WTC11 (cell line): ENCODE measurements around the gene GFPT2. TPM values are rescaled to one million over a fixed set of nuclear protein-coding genes. Genes with fewer than 3 reads are reported as not detected.

Source experiments
- ATAC-seq: fragments of 200-7000 bp; cut with Tn5 transposase; 2 replicates; pipeline ENCODE4 v1.10.0; 2021; ENCODE audit warnings: mild to moderate bottlenecking, moderate library complexity
- CTCF ChIA-PET: fragments of 300-600 bp; sonication (Branson Sonifier 250); formaldehyde crosslinking; loops from one replicate; lab custom pipeline; 2021; ENCODE audit warnings: antibody characterized with exemption; lab: Charles Lee
- POLR2A ChIA-PET: fragments of 350-600 bp; sonication (Branson Sonifier 250); formaldehyde crosslinking; loops from one replicate; lab custom pipeline; 2021; ENCODE audit warnings: antibody characterized with exemption; lab: Charles Lee
- DNase-seq: peaks from one replicate; pipeline ENCODE4 v3.0.0; 2021; ENCODE audit warnings: low spot score
- H3K27ac Mint-ChIP-seq: 2 replicates; pipeline ENCODE4 v1.8.0; 2021; ENCODE audit warnings: mixed read lengths
- H3K27me3 Mint-ChIP-seq: 2 replicates; pipeline ENCODE4 v1.8.0; 2021; ENCODE audit warnings: low read depth, mild to moderate bottlenecking, moderate library complexity, mixed read lengths
- H3K36me3 Mint-ChIP-seq: 2 replicates; pipeline ENCODE4 v1.8.0; 2021; ENCODE audit warnings: mixed read lengths
- H3K4me1 Mint-ChIP-seq: 2 replicates; pipeline ENCODE4 v1.8.0; 2022; ENCODE audit warnings: mixed read lengths
- H3K4me3 Mint-ChIP-seq: 2 replicates; pipeline ENCODE4 v1.8.0; 2021; ENCODE audit warnings: mild to moderate bottlenecking, moderate library complexity, mixed read lengths
- H3K9me3 Mint-ChIP-seq: 2 replicates; pipeline ENCODE4 v1.8.0; 2021; ENCODE audit warnings: mixed read lengths
- ATF1 ChIP-seq: sonication (generic); formaldehyde crosslinking; IDR thresholded peaks from 2 replicates; pipeline ENCODE4 v1.8.1; 2023; ENCODE audit warnings: mild to moderate bottlenecking, moderate library complexity, missing genetic modification reagents
- CBFB ChIP-seq: sonication (generic); formaldehyde crosslinking; IDR thresholded peaks from 2 replicates; pipeline ENCODE4 v1.8.1; 2022; ENCODE audit warnings: mild to moderate bottlenecking, low read depth, missing genetic modification reagents
- CREB1 ChIP-seq: sonication (generic); formaldehyde crosslinking; IDR thresholded peaks from 2 replicates; pipeline ENCODE4 v1.8.0; 2023; ENCODE audit warnings: mild to moderate bottlenecking, missing genetic modification reagents
- CREM ChIP-seq: sonication (generic); formaldehyde crosslinking; IDR thresholded peaks from 2 replicates; pipeline ENCODE4 v1.8.1; 2022; ENCODE audit warnings: mild to moderate bottlenecking, missing genetic modification reagents, moderate library complexity
- JAZF1 ChIP-seq: fragments of 250-450 bp; sonication (Bioruptor Pico); IDR thresholded peaks from 2 replicates; pipeline ENCODE4 v1.9.0; 2021; ENCODE audit warnings: moderate library complexity, mild to moderate bottlenecking, inconsistent platforms
- JUN ChIP-seq: sonication (generic); formaldehyde crosslinking; IDR thresholded peaks from 2 replicates; pipeline ENCODE4 v1.8.0; 2023; ENCODE audit warnings: mild to moderate bottlenecking, missing genetic modification reagents
- NFYB ChIP-seq: sonication (generic); formaldehyde crosslinking; conservative IDR thresholded peaks from 2 replicates; pipeline ENCODE4 v1.8.0; 2022; ENCODE audit warnings: low read depth, missing genetic modification reagents
- NR2C2 ChIP-seq: sonication (generic); formaldehyde crosslinking; IDR thresholded peaks from 2 replicates; pipeline ENCODE4 v1.8.0; 2022; ENCODE audit warnings: mild to moderate bottlenecking, missing genetic modification reagents
- SP1 ChIP-seq: sonication (generic); formaldehyde crosslinking; conservative IDR thresholded peaks from 2 replicates; pipeline ENCODE4 v1.8.1; 2022; ENCODE audit warnings: missing genetic modification reagents
- ZNF121 ChIP-seq: sonication (generic); formaldehyde crosslinking; IDR thresholded peaks from 2 replicates; pipeline ENCODE4 v1.8.0; 2023; ENCODE audit warnings: missing genetic modification reagents
- ZNF396 ChIP-seq: fragments of 250-450 bp; sonication (Bioruptor Pico); IDR thresholded peaks from 2 replicates; pipeline ENCODE4 v1.8.0; 2021; ENCODE audit warnings: mild to moderate bottlenecking, moderate library complexity, borderline replicate concordance
- total RNA-seq: library from RNA; stranded (reverse); gene quantifications from 3 replicates; pipeline ENCODE4 v1.2.3, GENCODE V29; 2021
- TF ChIP-seq, protein P1 (sequence below): fragments of 250-450 bp; sonication (Bioruptor Pico); IDR thresholded peaks from 2 replicates; pipeline ENCODE4 v1.9.0; 2021; ENCODE audit warnings: mild to moderate bottlenecking
- TF ChIP-seq, protein P2 (sequence below): fragments of 250-450 bp; sonication (Bioruptor Pico); IDR thresholded peaks from 2 replicates; pipeline ENCODE4 v2.1.2; 2022; ENCODE audit warnings: mild to moderate bottlenecking, moderate library complexity
- TF ChIP-seq, protein P3 (sequence below): sonication (generic); formaldehyde crosslinking; IDR thresholded peaks from 2 replicates; pipeline ENCODE4 v1.8.0; 2023; ENCODE audit warnings: mild to moderate bottlenecking, missing genetic modification reagents
- TF ChIP-seq, protein P4 (sequence below): sonication (generic); formaldehyde crosslinking; IDR thresholded peaks from 2 replicates; pipeline ENCODE4 v1.8.0; 2023; ENCODE audit warnings: missing genetic modification reagents, mild to moderate bottlenecking, borderline replicate concordance
- TF ChIP-seq, protein P5 (sequence below): sonication (generic); formaldehyde crosslinking; IDR thresholded peaks from 2 replicates; pipeline ENCODE4 v1.8.1; 2023; ENCODE audit warnings: mild to moderate bottlenecking, moderate library complexity, missing genetic modification reagents
- TF ChIP-seq, protein P6 (sequence below): sonication (generic); formaldehyde crosslinking; IDR thresholded peaks from 2 replicates; pipeline ENCODE4 v1.8.1; 2022; ENCODE audit warnings: mild to moderate bottlenecking, missing genetic modification reagents, moderate library complexity, borderline replicate concordance
- TF ChIP-seq, protein P7 (sequence below): sonication (generic); formaldehyde crosslinking; IDR thresholded peaks from 2 replicates; pipeline ENCODE4 v1.8.0; 2022; ENCODE audit warnings: mild to moderate bottlenecking, missing genetic modification reagents
- TF ChIP-seq, protein P8 (sequence below): sonication (generic); formaldehyde crosslinking; IDR thresholded peaks from 2 replicates; pipeline ENCODE4 v1.8.1; 2022; ENCODE audit warnings: low read depth, missing genetic modification reagents, borderline replicate concordance

The GFPT2 gene
- total RNA-seq, 1 experiment from 2014 or later: 124 TPM

DNA sequence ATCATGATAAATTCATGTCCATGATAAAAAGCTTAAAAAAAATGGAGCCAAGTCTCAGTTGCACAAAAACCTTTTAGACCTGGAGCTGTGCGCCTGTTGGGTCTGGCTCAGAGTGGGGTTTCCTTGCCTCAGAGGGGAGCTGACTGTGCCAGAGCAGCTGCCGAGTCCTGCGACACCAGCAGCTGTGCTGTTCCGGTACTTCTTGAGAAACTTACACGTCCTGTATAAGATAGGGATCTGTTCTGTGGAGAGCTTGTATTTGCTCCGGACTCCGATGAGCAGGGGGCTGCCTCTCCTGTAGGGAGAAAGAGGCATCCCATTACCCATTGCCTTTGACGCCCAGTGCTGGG lies 28.6 kb downstream of the GFPT2 start:
- POLR2A ChIA-PET: no interaction called here
- H3K27me3 Mint-ChIP-seq: no peaks in the 10 kb centered on the region
- TF ChIP-seq, protein P1, sequence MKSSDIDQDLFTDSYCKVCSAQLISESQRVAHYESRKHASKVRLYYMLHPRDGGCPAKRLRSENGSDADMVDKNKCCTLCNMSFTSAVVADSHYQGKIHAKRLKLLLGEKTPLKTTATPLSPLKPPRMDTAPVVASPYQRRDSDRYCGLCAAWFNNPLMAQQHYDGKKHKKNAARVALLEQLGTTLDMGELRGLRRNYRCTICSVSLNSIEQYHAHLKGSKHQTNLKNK (CRISPR knock-in tag): no peak
- TF ChIP-seq ZNF396 (CRISPR knock-in tag) (no peak), CREM (CRISPR knock-in tag) (no peak), NFYB (CRISPR knock-in tag) (no peak), SP1 (CRISPR knock-in tag) (no peak), JAZF1 (CRISPR knock-in tag) (no peak), CREB1 (CRISPR knock-in tag) (no peak), NR2C2 (CRISPR knock-in tag) (no peak), JUN (CRISPR knock-in tag) (no peak), ATF1 (no peak), CBFB (no peak), ZNF121 (no peak)
- TF ChIP-seq, protein P2, sequence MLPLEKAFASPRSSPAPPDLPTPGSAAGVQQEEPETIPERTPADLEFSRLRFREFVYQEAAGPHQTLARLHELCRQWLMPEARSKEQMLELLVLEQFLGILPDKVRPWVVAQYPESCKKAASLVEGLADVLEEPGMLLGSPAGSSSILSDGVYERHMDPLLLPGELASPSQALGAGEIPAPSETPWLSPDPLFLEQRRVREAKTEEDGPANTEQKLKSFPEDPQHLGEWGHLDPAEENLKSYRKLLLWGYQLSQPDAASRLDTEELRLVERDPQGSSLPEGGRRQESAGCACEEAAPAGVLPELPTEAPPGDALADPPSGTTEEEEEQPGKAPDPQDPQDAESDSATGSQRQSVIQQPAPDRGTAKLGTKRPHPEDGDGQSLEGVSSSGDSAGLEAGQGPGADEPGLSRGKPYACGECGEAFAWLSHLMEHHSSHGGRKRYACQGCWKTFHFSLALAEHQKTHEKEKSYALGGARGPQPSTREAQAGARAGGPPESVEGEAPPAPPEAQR (CRISPR knock-in tag): no peak
- TF ChIP-seq, protein P3, sequence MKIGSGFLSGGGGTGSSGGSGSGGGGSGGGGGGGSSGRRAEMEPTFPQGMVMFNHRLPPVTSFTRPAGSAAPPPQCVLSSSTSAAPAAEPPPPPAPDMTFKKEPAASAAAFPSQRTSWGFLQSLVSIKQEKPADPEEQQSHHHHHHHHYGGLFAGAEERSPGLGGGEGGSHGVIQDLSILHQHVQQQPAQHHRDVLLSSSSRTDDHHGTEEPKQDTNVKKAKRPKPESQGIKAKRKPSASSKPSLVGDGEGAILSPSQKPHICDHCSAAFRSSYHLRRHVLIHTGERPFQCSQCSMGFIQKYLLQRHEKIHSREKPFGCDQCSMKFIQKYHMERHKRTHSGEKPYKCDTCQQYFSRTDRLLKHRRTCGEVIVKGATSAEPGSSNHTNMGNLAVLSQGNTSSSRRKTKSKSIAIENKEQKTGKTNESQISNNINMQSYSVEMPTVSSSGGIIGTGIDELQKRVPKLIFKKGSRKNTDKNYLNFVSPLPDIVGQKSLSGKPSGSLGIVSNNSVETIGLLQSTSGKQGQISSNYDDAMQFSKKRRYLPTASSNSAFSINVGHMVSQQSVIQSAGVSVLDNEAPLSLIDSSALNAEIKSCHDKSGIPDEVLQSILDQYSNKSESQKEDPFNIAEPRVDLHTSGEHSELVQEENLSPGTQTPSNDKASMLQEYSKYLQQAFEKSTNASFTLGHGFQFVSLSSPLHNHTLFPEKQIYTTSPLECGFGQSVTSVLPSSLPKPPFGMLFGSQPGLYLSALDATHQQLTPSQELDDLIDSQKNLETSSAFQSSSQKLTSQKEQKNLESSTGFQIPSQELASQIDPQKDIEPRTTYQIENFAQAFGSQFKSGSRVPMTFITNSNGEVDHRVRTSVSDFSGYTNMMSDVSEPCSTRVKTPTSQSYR (CRISPR knock-in tag): no peak
- TF ChIP-seq, protein P4, sequence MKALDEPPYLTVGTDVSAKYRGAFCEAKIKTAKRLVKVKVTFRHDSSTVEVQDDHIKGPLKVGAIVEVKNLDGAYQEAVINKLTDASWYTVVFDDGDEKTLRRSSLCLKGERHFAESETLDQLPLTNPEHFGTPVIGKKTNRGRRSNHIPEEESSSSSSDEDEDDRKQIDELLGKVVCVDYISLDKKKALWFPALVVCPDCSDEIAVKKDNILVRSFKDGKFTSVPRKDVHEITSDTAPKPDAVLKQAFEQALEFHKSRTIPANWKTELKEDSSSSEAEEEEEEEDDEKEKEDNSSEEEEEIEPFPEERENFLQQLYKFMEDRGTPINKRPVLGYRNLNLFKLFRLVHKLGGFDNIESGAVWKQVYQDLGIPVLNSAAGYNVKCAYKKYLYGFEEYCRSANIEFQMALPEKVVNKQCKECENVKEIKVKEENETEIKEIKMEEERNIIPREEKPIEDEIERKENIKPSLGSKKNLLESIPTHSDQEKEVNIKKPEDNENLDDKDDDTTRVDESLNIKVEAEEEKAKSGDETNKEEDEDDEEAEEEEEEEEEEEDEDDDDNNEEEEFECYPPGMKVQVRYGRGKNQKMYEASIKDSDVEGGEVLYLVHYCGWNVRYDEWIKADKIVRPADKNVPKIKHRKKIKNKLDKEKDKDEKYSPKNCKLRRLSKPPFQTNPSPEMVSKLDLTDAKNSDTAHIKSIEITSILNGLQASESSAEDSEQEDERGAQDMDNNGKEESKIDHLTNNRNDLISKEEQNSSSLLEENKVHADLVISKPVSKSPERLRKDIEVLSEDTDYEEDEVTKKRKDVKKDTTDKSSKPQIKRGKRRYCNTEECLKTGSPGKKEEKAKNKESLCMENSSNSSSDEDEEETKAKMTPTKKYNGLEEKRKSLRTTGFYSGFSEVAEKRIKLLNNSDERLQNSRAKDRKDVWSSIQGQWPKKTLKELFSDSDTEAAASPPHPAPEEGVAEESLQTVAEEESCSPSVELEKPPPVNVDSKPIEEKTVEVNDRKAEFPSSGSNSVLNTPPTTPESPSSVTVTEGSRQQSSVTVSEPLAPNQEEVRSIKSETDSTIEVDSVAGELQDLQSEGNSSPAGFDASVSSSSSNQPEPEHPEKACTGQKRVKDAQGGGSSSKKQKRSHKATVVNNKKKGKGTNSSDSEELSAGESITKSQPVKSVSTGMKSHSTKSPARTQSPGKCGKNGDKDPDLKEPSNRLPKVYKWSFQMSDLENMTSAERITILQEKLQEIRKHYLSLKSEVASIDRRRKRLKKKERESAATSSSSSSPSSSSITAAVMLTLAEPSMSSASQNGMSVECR (CRISPR knock-in tag): no peak
- TF ChIP-seq, protein P5, sequence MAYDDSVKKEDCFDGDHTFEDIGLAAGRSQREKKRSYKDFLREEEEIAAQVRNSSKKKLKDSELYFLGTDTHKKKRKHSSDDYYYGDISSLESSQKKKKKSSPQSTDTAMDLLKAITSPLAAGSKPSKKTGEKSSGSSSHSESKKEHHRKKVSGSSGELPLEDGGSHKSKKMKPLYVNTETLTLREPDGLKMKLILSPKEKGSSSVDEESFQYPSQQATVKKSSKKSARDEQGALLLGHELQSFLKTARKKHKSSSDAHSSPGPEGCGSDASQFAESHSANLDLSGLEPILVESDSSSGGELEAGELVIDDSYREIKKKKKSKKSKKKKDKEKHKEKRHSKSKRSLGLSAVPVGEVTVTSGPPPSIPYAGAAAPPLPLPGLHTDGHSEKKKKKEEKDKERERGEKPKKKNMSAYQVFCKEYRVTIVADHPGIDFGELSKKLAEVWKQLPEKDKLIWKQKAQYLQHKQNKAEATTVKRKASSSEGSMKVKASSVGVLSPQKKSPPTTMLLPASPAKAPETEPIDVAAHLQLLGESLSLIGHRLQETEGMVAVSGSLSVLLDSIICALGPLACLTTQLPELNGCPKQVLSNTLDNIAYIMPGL (CRISPR knock-in tag): no peak
- TF ChIP-seq, protein P6, sequence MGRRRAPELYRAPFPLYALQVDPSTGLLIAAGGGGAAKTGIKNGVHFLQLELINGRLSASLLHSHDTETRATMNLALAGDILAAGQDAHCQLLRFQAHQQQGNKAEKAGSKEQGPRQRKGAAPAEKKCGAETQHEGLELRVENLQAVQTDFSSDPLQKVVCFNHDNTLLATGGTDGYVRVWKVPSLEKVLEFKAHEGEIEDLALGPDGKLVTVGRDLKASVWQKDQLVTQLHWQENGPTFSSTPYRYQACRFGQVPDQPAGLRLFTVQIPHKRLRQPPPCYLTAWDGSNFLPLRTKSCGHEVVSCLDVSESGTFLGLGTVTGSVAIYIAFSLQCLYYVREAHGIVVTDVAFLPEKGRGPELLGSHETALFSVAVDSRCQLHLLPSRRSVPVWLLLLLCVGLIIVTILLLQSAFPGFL: no peak
- TF ChIP-seq, protein P7, sequence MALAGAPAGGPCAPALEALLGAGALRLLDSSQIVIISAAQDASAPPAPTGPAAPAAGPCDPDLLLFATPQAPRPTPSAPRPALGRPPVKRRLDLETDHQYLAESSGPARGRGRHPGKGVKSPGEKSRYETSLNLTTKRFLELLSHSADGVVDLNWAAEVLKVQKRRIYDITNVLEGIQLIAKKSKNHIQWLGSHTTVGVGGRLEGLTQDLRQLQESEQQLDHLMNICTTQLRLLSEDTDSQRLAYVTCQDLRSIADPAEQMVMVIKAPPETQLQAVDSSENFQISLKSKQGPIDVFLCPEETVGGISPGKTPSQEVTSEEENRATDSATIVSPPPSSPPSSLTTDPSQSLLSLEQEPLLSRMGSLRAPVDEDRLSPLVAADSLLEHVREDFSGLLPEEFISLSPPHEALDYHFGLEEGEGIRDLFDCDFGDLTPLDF (CRISPR knock-in tag): no peak
- TF ChIP-seq, protein P8, sequence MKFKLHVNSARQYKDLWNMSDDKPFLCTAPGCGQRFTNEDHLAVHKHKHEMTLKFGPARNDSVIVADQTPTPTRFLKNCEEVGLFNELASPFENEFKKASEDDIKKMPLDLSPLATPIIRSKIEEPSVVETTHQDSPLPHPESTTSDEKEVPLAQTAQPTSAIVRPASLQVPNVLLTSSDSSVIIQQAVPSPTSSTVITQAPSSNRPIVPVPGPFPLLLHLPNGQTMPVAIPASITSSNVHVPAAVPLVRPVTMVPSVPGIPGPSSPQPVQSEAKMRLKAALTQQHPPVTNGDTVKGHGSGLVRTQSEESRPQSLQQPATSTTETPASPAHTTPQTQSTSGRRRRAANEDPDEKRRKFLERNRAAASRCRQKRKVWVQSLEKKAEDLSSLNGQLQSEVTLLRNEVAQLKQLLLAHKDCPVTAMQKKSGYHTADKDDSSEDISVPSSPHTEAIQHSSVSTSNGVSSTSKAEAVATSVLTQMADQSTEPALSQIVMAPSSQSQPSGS (CRISPR knock-in tag): no peak
- TF ChIP-seq, all 79 proteins: peak for 0
- H3K36me3 Mint-ChIP-seq: peaks cover 88% of the 10 kb centered on the region
- CTCF ChIA-PET: interaction anchor here (1.5 to 2.0 kb wide), 4 partner anchors 9 to 31 kb away, joined by 4 to 7 read pairs (median 7); no protein-coding TSS in a partner anchor
- H3K4me1 Mint-ChIP-seq: peaks cover 35% of the 10 kb centered on the region
- no peak for ATAC-seq
- H3K9me3 Mint-ChIP-seq: no peaks in the 10 kb centered on the region
- H3K4me3 Mint-ChIP-seq: no peak overlapping the region
- peak overlapping the region; percentile 51 for H3K27ac Mint-ChIP-seq
- no peak for DNase-seq
